Measurements from ENCODE around the gene CDH6. TPM values are rescaled to one million over a fixed set of nuclear protein-coding genes. Genes with fewer than 3 reads are reported as not detected.

Gene CDH6
- total and polyA plus RNA-seq, 2 experiments from 2014 or later = 0.77 TPM; not detected in 1

DNA sequence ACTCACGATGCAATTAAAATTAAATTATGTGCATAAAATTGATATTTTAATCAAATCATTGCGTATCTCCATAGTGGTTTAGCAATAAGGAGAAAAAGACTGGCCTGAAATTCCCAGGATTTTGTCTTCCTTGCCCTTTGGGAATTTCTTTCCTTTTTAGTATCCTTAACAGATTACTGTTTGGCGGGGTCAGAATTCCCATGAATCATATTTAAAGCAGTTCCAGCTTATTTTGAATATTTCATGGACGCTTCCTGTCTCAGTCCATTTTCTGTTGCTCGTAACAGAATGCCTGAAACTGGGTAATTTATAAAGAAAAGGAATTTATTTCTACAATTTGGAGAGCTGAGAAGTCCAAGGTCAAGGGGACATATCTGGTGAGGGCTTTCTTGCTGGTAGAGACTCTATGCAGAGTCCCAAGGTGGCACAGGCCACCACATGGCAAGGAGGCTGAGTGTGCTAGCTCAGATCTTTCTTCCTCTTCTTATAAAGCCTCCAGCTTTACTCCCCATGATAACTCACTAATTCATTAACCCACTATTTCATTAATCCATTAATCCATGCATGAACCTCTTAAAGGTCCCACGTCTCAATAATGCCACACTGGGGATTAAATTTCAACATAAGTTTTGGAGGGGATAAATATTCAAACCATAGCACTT is 37.8 kb downstream of the CDH6 start:
- DNase-seq (ENCODE audit: low read depth in 1 of 2, low spot score in 1 of 2) = peak in 1 of 2 donors; percentile 13
- Histone ChIP-seq H3K27ac (no peak overlapping the region), H3K27me3 (no peaks in the 10 kb centered on the region), H3K4me1 (ENCODE audit: low read depth) (no peaks in the 10 kb centered on the region), H3K9me3 (ENCODE audit: low read depth) (no peaks in the 10 kb centered on the region), H3K4me3 (no peak overlapping the region), H3K36me3 (no peaks in the 10 kb centered on the region)
- TF ChIP-seq, protein P1, sequence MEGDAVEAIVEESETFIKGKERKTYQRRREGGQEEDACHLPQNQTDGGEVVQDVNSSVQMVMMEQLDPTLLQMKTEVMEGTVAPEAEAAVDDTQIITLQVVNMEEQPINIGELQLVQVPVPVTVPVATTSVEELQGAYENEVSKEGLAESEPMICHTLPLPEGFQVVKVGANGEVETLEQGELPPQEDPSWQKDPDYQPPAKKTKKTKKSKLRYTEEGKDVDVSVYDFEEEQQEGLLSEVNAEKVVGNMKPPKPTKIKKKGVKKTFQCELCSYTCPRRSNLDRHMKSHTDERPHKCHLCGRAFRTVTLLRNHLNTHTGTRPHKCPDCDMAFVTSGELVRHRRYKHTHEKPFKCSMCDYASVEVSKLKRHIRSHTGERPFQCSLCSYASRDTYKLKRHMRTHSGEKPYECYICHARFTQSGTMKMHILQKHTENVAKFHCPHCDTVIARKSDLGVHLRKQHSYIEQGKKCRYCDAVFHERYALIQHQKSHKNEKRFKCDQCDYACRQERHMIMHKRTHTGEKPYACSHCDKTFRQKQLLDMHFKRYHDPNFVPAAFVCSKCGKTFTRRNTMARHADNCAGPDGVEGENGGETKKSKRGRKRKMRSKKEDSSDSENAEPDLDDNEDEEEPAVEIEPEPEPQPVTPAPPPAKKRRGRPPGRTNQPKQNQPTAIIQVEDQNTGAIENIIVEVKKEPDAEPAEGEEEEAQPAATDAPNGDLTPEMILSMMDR (IDR thresholded peaks at IDR 0.05; ENCODE audit: low read depth, low read length) = no peak

DNA sequence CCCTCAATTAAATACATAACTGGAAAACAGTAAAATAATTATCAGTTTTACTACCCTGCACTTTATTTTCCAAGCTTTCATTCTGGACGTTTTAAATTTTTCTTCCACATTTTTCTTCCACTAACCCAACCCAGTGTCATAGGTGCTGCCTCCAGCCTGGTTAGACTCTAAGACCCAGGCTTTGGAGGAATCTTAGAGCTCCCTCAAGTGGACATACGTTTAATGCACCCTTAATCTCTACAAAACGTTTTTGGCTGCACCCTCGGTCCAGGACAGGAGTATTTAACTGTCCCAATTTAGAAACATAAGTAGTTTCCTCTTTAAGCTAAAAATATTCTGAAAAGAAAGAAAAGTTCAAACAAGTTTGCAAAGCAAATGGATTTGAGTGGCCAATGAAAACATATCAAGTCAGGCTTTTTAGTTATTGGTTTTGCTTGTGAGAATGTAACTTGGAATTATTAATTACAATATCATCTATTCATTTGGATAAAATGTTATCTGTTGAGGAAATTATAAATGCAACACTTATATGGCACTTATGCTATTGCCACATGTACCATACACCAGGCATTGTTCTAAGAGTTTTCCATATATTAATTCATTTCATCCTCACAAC is 38.9 kb downstream of the CDH6 start:
- no peaks in the 10 kb centered on the region for H3K4me1 ChIP-seq (ENCODE audit: low read depth)
- H3K36me3 ChIP-seq = no peaks in the 10 kb centered on the region
- H3K4me3 ChIP-seq = no peak overlapping the region
- no peaks in the 10 kb centered on the region for H3K27me3 ChIP-seq
- TF ChIP-seq, protein P1 (IDR thresholded peaks at IDR 0.05; ENCODE audit: low read depth, low read length) = peak; percentile 80
- H3K27ac ChIP-seq = no peak overlapping the region
- DNase-seq (ENCODE audit: low read depth in 1 of 2, low spot score in 1 of 2) = peak; percentile 78 to 79
- no peaks in the 10 kb centered on the region for H3K9me3 ChIP-seq (ENCODE audit: low read depth)

DNA sequence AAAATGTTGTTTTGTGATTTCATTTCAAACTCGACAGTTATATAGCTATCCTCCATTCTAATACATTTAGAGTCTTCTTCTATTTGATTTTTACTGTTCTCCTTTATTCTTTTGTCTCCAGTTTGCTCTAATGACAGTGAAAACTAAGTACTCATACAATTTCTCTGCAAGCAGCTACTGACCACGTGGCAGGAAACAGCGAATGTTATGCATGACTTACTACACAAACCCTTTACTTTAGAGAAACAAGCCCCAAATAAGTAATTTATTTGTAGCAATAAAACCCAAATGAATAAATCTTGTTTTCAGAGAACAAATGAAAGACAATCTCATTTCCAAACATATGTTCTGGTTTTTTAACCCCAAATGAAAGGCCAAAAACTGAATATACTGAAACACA is 41.9 kb downstream of the CDH6 start:
- H3K27ac ChIP-seq = no peak overlapping the region
- H3K36me3 ChIP-seq = no peaks in the 10 kb centered on the region
- H3K9me3 ChIP-seq (ENCODE audit: low read depth) = no peaks in the 10 kb centered on the region
- H3K4me3 ChIP-seq = no peak overlapping the region
- TF ChIP-seq, protein P1 (IDR thresholded peaks at IDR 0.05; ENCODE audit: low read depth, low read length) = no peak
- no peak for DNase-seq (ENCODE audit: low read depth in 1 of 2, low spot score in 1 of 2)
- H3K4me1 ChIP-seq (ENCODE audit: low read depth) = no peaks in the 10 kb centered on the region
- no peaks in the 10 kb centered on the region for H3K27me3 ChIP-seq

DNA sequence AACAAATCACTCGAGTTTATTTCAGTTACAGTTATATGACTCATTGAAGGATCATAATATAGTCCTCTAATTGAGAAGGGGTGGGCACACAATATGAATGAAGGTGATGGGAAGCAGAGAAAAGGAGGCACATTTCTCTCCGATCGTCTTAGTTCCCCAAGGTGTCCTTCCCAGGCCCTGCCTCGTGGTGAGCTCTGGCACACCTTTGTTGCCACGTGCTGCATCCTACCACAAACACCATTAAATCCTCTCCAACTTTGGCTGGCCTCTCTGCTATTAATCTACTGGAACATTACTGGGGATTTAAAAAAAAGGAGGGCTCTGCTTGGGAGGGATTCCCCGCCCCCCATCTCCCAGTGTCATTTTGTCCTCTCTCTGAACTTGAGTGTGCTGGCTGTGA is 42.9 kb downstream of the CDH6 start:
- TF ChIP-seq, protein P1 (IDR thresholded peaks at IDR 0.05; ENCODE audit: low read depth, low read length) = no peak
- no peak for DNase-seq (ENCODE audit: low read depth in 1 of 2, low spot score in 1 of 2)
- H3K4me3 ChIP-seq = no peak overlapping the region
- no peaks in the 10 kb centered on the region for H3K27me3 ChIP-seq
- H3K27ac ChIP-seq = no peak overlapping the region
- H3K36me3 ChIP-seq = no peaks in the 10 kb centered on the region
- H3K9me3 ChIP-seq (ENCODE audit: low read depth) = no peaks in the 10 kb centered on the region
- H3K4me1 ChIP-seq (ENCODE audit: low read depth) = no peaks in the 10 kb centered on the region

DNA sequence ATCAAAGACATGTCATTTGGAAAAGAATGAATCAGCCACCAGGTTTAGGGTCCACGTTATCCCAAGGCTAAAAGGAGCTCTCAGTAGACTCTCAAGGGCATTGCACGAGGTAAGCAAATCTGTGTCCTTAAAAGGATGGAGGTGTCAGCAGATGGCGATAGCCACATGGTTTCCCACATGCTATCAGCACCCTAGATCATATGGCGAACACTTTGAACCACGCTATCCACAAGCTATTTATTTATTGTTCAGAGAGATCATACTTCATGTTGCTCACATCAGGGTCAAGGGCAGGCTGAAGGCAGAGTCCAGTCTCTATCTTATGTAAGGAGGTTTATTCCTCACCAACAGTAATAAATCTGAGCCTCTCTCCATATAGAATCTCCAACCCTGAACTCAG is 43.7 kb downstream of the CDH6 start:
- Histone ChIP-seq H3K27ac (no peak overlapping the region), H3K27me3 (no peaks in the 10 kb centered on the region), H3K36me3 (no peaks in the 10 kb centered on the region), H3K4me3 (no peak overlapping the region), H3K9me3 (ENCODE audit: low read depth) (no peaks in the 10 kb centered on the region), H3K4me1 (ENCODE audit: low read depth) (no peaks in the 10 kb centered on the region)
- TF ChIP-seq, protein P1 (IDR thresholded peaks at IDR 0.05; ENCODE audit: low read depth, low read length) = no peak
- peak in 1 of 2 donors; percentile 23 for DNase-seq (ENCODE audit: low read depth in 1 of 2, low spot score in 1 of 2)
